Astrocyte (in vitro differentiated cells and primary cell): ENCODE measurements around the gene CLEC20A. TPM values are rescaled to one million over a fixed set of nuclear protein-coding genes. Genes with fewer than 3 reads are reported as not detected.

ENCODE experiments used
- DNase-seq: peaks from one replicate; pipeline ENCODE4 v3.0.0-alpha.2; 2010; ENCODE audit warnings: low read depth
- FAIRE-seq: peaks from 2 replicates; lab custom pipeline; 2011; peaks lifted over from hg19 to GRCh38; lab: Jason Lieb, UNC
- H2AFZ ChIP-seq: 2 replicates; pipeline ENCODE4 v1.6.0; 2012; ENCODE audit warnings: low read depth, low read length, inconsistent platforms
- H3K27ac ChIP-seq: 2 replicates; pipeline ENCODE4 v1.5.1; 2011; ENCODE audit warnings: low read depth, low read length, inconsistent platforms
- H3K27me3 ChIP-seq: 2 replicates; pipeline ENCODE4 v1.6.0; 2011; ENCODE audit warnings: low read length, inconsistent platforms; ENCODE audit not compliant: insufficient read depth
- H3K36me3 ChIP-seq: 2 replicates; pipeline ENCODE4 v1.5.1; 2011; ENCODE audit warnings: low read length, inconsistent platforms; ENCODE audit not compliant: insufficient read depth
- H3K4me1 ChIP-seq: 2 replicates; pipeline ENCODE4 v1.5.1; 2011; ENCODE audit warnings: low read length, inconsistent platforms; ENCODE audit not compliant: insufficient read depth
- H3K4me2 ChIP-seq: 2 replicates; pipeline ENCODE4 v1.6.0; 2012; ENCODE audit warnings: low read length, inconsistent platforms
- H3K4me3 ChIP-seq: 2 replicates; pipeline ENCODE4 v1.5.1; 2011; ENCODE audit warnings: low read depth, mild to moderate bottlenecking, low read length, inconsistent platforms; ENCODE audit not compliant: insufficient read depth
- H3K79me2 ChIP-seq: 2 replicates; pipeline ENCODE4 v1.6.0; 2012; ENCODE audit warnings: mild to moderate bottlenecking, low read length, inconsistent platforms; ENCODE audit not compliant: insufficient read depth
- H3K9ac ChIP-seq: 2 replicates; pipeline ENCODE4 v1.6.0; 2012; ENCODE audit warnings: mild to moderate bottlenecking, low read length, inconsistent platforms
- H3K9me3 ChIP-seq: 2 replicates; pipeline ENCODE4 v1.5.1; 2012; ENCODE audit warnings: low read depth, mild to moderate bottlenecking, low read length, inconsistent platforms; ENCODE audit not compliant: insufficient read depth
- H4K20me1 ChIP-seq: 2 replicates; pipeline ENCODE4 v1.6.0; 2012; ENCODE audit warnings: low read length, inconsistent platforms; ENCODE audit not compliant: insufficient read depth
- H3K27ac Mint-ChIP-seq: one replicate; pipeline ENCODE4 v1.8.0; 2021; ENCODE audit warnings: mild to moderate bottlenecking, mixed read lengths; ENCODE audit not compliant: unreplicated experiment
- H3K27me3 Mint-ChIP-seq: one replicate; pipeline ENCODE4 v1.8.0; 2021; ENCODE audit warnings: low read depth, mixed read lengths; ENCODE audit not compliant: unreplicated experiment
- H3K36me3 Mint-ChIP-seq: one replicate; pipeline ENCODE4 v1.8.0; 2021; ENCODE audit warnings: low read depth, mixed read lengths; ENCODE audit not compliant: unreplicated experiment
- H3K4me1 Mint-ChIP-seq: one replicate; pipeline ENCODE4 v1.8.0; 2021; ENCODE audit warnings: low read depth, mixed read lengths; ENCODE audit not compliant: unreplicated experiment
- H3K4me3 Mint-ChIP-seq: one replicate; pipeline ENCODE4 v1.8.0; 2021; ENCODE audit warnings: mild to moderate bottlenecking, moderate library complexity, mixed read lengths; ENCODE audit not compliant: unreplicated experiment
- H3K9me3 Mint-ChIP-seq: one replicate; pipeline ENCODE4 v1.8.0; 2021; ENCODE audit warnings: mild to moderate bottlenecking, mixed read lengths; ENCODE audit not compliant: unreplicated experiment
- EZH2 ChIP-seq: IDR thresholded peaks from 2 replicates; pipeline ENCODE4 v1.6.1; 2012; ENCODE audit warnings: mild to moderate bottlenecking, low read length, inconsistent platforms; ENCODE audit not compliant: insufficient read depth
- total RNA-seq: library from RNA; stranded (reverse); gene quantifications from 2 replicates; pipeline ENCODE4 v1.2.1, GENCODE V29; 2021
- TF ChIP-seq, protein P1 (sequence below): IDR thresholded peaks from 2 replicates; pipeline ENCODE4 v1.5.1; 2011; ENCODE audit warnings: low read depth, mild to moderate bottlenecking, inconsistent platforms, low read length, moderate library complexity; ENCODE audit not compliant: insufficient read depth

The CLEC20A gene
- total RNA-seq, 1 donor from 2014 or later: not detected

DNA sequence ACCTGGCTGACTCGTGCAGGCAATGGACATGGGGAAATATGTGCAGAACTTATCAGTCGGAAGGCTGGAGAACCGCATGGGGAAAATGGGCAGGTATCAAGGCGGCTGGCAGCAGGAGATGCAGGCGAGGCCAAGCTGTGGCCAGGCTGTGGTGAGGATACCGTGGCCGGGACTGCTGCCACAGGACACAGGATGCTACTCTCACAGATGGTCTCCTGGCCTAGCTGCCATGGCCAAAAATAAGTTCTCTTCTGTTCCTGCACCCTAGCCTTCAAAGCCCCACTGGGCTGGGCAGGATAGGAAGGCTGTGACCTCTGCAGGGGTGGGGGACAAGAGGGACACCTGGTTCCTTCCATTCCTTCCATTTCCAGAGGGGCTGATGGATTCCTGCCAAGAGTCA is 42.5 kb upstream of the CLEC20A start:
- no peaks in the 10 kb centered on the region for H3K36me3 Mint-ChIP-seq
- Histone ChIP-seq H3K4me3 (no peak overlapping the region), H3K9ac (peak overlapping the region; percentile 40), H3K36me3 (no peaks in the 10 kb centered on the region), H3K27me3 (no peaks in the 10 kb centered on the region), H3K4me1 (peaks cover 55% of the 10 kb centered on the region), H3K79me2 (no peaks in the 10 kb centered on the region), H2AFZ (peak overlapping the region; percentile 54), H3K4me2 (peak overlapping the region; percentile 79), H3K9me3 (no peaks in the 10 kb centered on the region), H3K27ac (peak overlapping the region; percentile 61), H4K20me1 (no peaks in the 10 kb centered on the region)
- H3K4me3 Mint-ChIP-seq: no peak overlapping the region
- no peak for FAIRE-seq
- TF ChIP-seq EZH2: no peak
- TF ChIP-seq, protein P1, sequence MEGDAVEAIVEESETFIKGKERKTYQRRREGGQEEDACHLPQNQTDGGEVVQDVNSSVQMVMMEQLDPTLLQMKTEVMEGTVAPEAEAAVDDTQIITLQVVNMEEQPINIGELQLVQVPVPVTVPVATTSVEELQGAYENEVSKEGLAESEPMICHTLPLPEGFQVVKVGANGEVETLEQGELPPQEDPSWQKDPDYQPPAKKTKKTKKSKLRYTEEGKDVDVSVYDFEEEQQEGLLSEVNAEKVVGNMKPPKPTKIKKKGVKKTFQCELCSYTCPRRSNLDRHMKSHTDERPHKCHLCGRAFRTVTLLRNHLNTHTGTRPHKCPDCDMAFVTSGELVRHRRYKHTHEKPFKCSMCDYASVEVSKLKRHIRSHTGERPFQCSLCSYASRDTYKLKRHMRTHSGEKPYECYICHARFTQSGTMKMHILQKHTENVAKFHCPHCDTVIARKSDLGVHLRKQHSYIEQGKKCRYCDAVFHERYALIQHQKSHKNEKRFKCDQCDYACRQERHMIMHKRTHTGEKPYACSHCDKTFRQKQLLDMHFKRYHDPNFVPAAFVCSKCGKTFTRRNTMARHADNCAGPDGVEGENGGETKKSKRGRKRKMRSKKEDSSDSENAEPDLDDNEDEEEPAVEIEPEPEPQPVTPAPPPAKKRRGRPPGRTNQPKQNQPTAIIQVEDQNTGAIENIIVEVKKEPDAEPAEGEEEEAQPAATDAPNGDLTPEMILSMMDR: no peak
- no peak for DNase-seq
- no peaks in the 10 kb centered on the region for H3K9me3 Mint-ChIP-seq
- peak overlapping the region; percentile 67 for H3K27ac Mint-ChIP-seq
- peaks cover 50% of the 10 kb centered on the region for H3K4me1 Mint-ChIP-seq
- H3K27me3 Mint-ChIP-seq: no peaks in the 10 kb centered on the region

DNA sequence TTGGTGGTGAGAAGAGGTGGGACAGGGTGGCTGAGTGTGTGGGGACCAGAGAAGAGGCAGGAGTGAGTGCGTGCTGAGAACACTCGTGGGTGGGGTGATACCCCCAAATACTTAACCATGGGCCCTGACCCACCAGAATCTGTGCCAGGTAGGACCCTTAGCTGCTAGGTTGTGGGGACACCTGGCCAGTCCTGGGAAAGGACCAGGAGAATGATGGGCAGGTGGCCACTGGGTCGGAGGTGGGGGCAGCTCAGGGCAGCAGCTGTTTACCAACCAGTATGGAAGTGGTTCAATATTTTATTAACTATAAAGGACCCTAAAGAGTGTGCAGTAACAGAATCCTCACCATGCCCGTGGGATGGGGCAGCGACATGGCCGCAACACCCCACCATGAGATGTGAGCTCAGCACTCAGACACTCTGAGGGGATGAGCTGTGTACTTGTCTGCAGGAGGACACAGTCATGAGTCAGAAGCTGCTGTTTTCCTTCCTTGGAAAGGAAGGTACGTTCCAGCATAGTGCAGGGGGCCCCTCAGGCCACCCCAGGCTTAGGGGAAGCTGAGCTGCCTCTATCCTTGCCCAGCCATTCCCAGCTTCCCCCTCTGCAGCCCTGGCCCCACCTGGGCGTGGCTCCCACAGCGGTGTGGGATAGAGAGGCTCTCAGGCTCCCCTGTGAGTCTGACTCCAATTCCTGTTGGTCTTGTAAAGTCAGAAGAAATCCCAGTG is 41.6 kb upstream of the CLEC20A start:
- Mint-ChIP-seq H3K9me3 (no peaks in the 10 kb centered on the region), H3K4me3 (no peak overlapping the region), H3K27ac (peak overlapping the region; percentile 70), H3K36me3 (no peaks in the 10 kb centered on the region), H3K4me1 (peaks cover 47% of the 10 kb centered on the region), H3K27me3 (peaks cover 3% of the 10 kb centered on the region)
- H3K4me3 ChIP-seq: no peak overlapping the region
- H3K79me2 ChIP-seq: no peaks in the 10 kb centered on the region
- H3K4me1 ChIP-seq: peaks cover 54% of the 10 kb centered on the region
- H4K20me1 ChIP-seq: no peaks in the 10 kb centered on the region
- H3K4me2 ChIP-seq: peak overlapping the region; percentile 79
- H3K9ac ChIP-seq: peak overlapping the region; percentile 70
- FAIRE-seq: peak; percentile 32
- peak overlapping the region; percentile 54 for H2AFZ ChIP-seq
- peak overlapping the region; percentile 61 for H3K27ac ChIP-seq
- TF ChIP-seq, protein P1: no peak
- TF ChIP-seq EZH2: no peak
- H3K9me3 ChIP-seq: no peaks in the 10 kb centered on the region
- DNase-seq: peak; percentile 71
- H3K27me3 ChIP-seq: no peaks in the 10 kb centered on the region
- H3K36me3 ChIP-seq: no peaks in the 10 kb centered on the region
